ENCODE results near the gene TMEM154.

Gene TMEM154

GRCh38 chr4:152697284-152698088 is 17.7 kb upstream of the TMEM154 start:
- no peak for DNase-seq (ENCODE audit: low read depth)
- no peak overlapping the region for H3K4me3 ChIP-seq (ENCODE audit: low read depth, low read length)

GRCh38 chr4:152696764-152697261 is 17.0 kb upstream of the TMEM154 start:
- no peak overlapping the region for H3K4me3 ChIP-seq (ENCODE audit: low read depth, low read length)
- no peak for DNase-seq (ENCODE audit: low read depth)

GRCh38 chr4:152693871-152694270 is 14.1 kb upstream of the TMEM154 start:
- no peak for DNase-seq (ENCODE audit: low read depth)
- H3K4me3 ChIP-seq (ENCODE audit: low read depth, low read length): no peak overlapping the region

GRCh38 chr4:152691761-152692160 is 12.0 kb upstream of the TMEM154 start:
- no peak for DNase-seq (ENCODE audit: low read depth)
- no peak overlapping the region for H3K4me3 ChIP-seq (ENCODE audit: low read depth, low read length)

- no peak for DNase-seq (ENCODE audit: low read depth)
- no peak overlapping the region for H3K4me3 ChIP-seq (ENCODE audit: low read depth, low read length)
Measured at GRCh38 chr4:152690706-152691651, 11.2 kb upstream of the TMEM154 start.

- no peak overlapping the region for H3K4me3 ChIP-seq (ENCODE audit: low read depth, low read length)
- DNase-seq (ENCODE audit: low read depth): no peak
Measured at GRCh38 chr4:152689615-152690501, 10.1 kb upstream of the TMEM154 start.

- H3K4me3 ChIP-seq (ENCODE audit: low read depth, low read length): no peak overlapping the region
- no peak for DNase-seq (ENCODE audit: low read depth)
Measured at GRCh38 chr4:152687974-152688599, 8.3 kb upstream of the TMEM154 start.

GRCh38 chr4:152686452-152687013 is 6.7 kb upstream of the TMEM154 start:
- H3K4me3 ChIP-seq (ENCODE audit: low read depth, low read length): no peak overlapping the region
- no peak for DNase-seq (ENCODE audit: low read depth)

GRCh38 chr4:152684587-152684986 is 4.8 kb upstream of the TMEM154 start:
- no peak for DNase-seq (ENCODE audit: low read depth)
- H3K4me3 ChIP-seq (ENCODE audit: low read depth, low read length): no peak overlapping the region

- no peak for DNase-seq (ENCODE audit: low read depth)
- no peak overlapping the region for H3K4me3 ChIP-seq (ENCODE audit: low read depth, low read length)
Measured at GRCh38 chr4:152684007-152684406, 4.2 kb upstream of the TMEM154 start.

- no peak for DNase-seq (ENCODE audit: low read depth)
- no peak overlapping the region for H3K4me3 ChIP-seq (ENCODE audit: low read depth, low read length)
Measured at GRCh38 chr4:152682143-152682941, 2.5 kb upstream of the TMEM154 start.

- peak; percentile 73 for DNase-seq (ENCODE audit: low read depth)
- H3K4me3 ChIP-seq (ENCODE audit: low read depth, low read length): no peak overlapping the region
Measured at GRCh38 chr4:152680988-152681603, 1.3 kb upstream of the TMEM154 start.

GRCh38 chr4:152678841-152679240 is 956 bp downstream of the TMEM154 start:
- peak overlapping the region; percentile 61 for H3K4me3 ChIP-seq (ENCODE audit: low read depth, low read length)
- no peak for DNase-seq (ENCODE audit: low read depth)

- DNase-seq (ENCODE audit: low read depth): no peak
- H3K4me3 ChIP-seq (ENCODE audit: low read depth, low read length): no peak overlapping the region
Measured at GRCh38 chr4:152677117-152677516, 2.7 kb downstream of the TMEM154 start.

- DNase-seq (ENCODE audit: low read depth): no peak
- no peak overlapping the region for H3K4me3 ChIP-seq (ENCODE audit: low read depth, low read length)
Measured at GRCh38 chr4:152676052-152676854, 3.5 kb downstream of the TMEM154 start.

GRCh38 chr4:152674359-152674758 is 5.4 kb downstream of the TMEM154 start:
- no peak for DNase-seq (ENCODE audit: low read depth)
- no peak overlapping the region for H3K4me3 ChIP-seq (ENCODE audit: low read depth, low read length)

- no peak for DNase-seq (ENCODE audit: low read depth)
- H3K4me3 ChIP-seq (ENCODE audit: low read depth, low read length): no peak overlapping the region
Measured at GRCh38 chr4:152673489-152673888, 6.3 kb downstream of the TMEM154 start.
